SK-N-SH (cell line): ENCODE data around the gene MAST1. TPM values are rescaled to one million over a fixed set of nuclear protein-coding genes. Genes with fewer than 3 reads are reported as not detected.

ENCODE experiments used
- CTCF ChIA-PET: fragments of 300-600, 350-600 bp; formaldehyde crosslinking; extraction: SDS; loops from one replicate; lab custom pipeline; 2021; lab: Yijun Ruan, JAX
- POLR2A ChIA-PET: fragments of 350-600 bp; sonication (Branson Sonifier 250); formaldehyde crosslinking; extraction: SDS; loops from one replicate; lab custom pipeline; 2020; ENCODE audit warnings: antibody characterized with exemption, inconsistent platforms; lab: Yijun Ruan, JAX
- DNase-seq: peaks from one replicate; pipeline ENCODE4 v3.0.0; 2012
- H2AFZ ChIP-seq: fragments of 200-600 bp; sonication (generic); 2 replicates; pipeline ENCODE4 v1.8.1; 2016; ENCODE audit warnings: antibody characterized with exemption, mild to moderate bottlenecking, low read depth
- H3F3A ChIP-seq: fragments of 200-600 bp; sonication (generic); replicated peaks from 2 replicates; pipeline ENCODE3; 2016; ENCODE audit warnings: antibody characterized with exemption, mild to moderate bottlenecking; ENCODE audit not compliant: insufficient read depth
- H3K27ac ChIP-seq, 2 experiments: fragments of 200-500 bp in 1 of 2; fragments of 200-600 bp in 1 of 2; sonication (Bioruptor generic) in 1 of 2; sonication (generic), shearing (Covaris generic) in 1 of 2; 2 replicates each; pipeline versions ENCODE4 v1.5.1 to v1.6.1; 2014 to 2016; ENCODE audit warnings: low read depth in 2 of 2, inconsistent platforms in 1 of 2, low read length in 1 of 2, mild to moderate bottlenecking in 1 of 2, mixed read lengths in 1 of 2
- H3K27me3 ChIP-seq: fragments of 200-600 bp; sonication (generic), shearing (Covaris generic); 2 replicates; pipeline ENCODE4 v1.6.1; 2016; ENCODE audit warnings: mixed run types; ENCODE audit not compliant: insufficient read depth
- H3K36me3 ChIP-seq, 2 experiments: fragments of 200-500 bp in 1 of 2; fragments of 200-600 bp in 1 of 2; sonication (Bioruptor generic) in 1 of 2; sonication (generic) in 1 of 2; replicated peaks in 1 of 2; 2 replicates each; pipeline versions ENCODE3 to v1.5.1; 2014 to 2016; ENCODE audit warnings: low read length in 1 of 2, mild to moderate bottlenecking in 1 of 2; ENCODE audit not compliant: insufficient read depth in 2 of 2, control insufficient read depth in 1 of 2
- H3K4me1 ChIP-seq, 2 experiments: fragments of 200-500 bp in 1 of 2; fragments of 200-600 bp in 1 of 2; sonication (Bioruptor generic) in 1 of 2; sonication (generic), shearing (Covaris generic) in 1 of 2; 2 replicates each; pipeline versions ENCODE4 v1.5.1 to v1.6.1; 2014 to 2016; ENCODE audit warnings: low read depth in 1 of 2, low read length in 1 of 2, mixed run types in 1 of 2; ENCODE audit not compliant: insufficient read depth in 2 of 2, control insufficient read depth in 1 of 2
- H3K4me2 ChIP-seq: fragments of 200-600 bp; sonication (generic), shearing (Covaris generic); 2 replicates; pipeline ENCODE4 v1.6.1; 2017; ENCODE audit warnings: mixed run types
- H3K4me3 ChIP-seq, 2 experiments: fragments of 200-500 bp in 1 of 2; fragments of 200-600 bp in 1 of 2; sonication (Bioruptor generic) in 1 of 2; sonication (generic), shearing (Covaris generic) in 1 of 2; 2 replicates each; pipeline versions ENCODE4 v1.5.1 to v1.8.1; 2014 to 2016; ENCODE audit warnings: low read depth in 2 of 2, inconsistent platforms in 1 of 2, low read length in 1 of 2, mild to moderate bottlenecking in 1 of 2, mixed read lengths in 1 of 2, moderate library complexity in 1 of 2
- H3K79me2 ChIP-seq: fragments of 200-600 bp; sonication (generic); 2 replicates; pipeline ENCODE4 v1.8.1; 2017; ENCODE audit warnings: mild to moderate bottlenecking; ENCODE audit not compliant: insufficient read depth
- H3K9ac ChIP-seq: fragments of 200-600 bp; sonication (generic); 2 replicates; pipeline ENCODE4 v1.6.1; 2017; ENCODE audit warnings: mixed run types
- H3K9me2 ChIP-seq: fragments of 200-600 bp; sonication (generic); 2 replicates; pipeline ENCODE4 v1.6.1; 2017; ENCODE audit warnings: mixed run types
- H3K9me3 ChIP-seq: fragments of 200-600 bp; sonication (generic); 2 replicates; pipeline ENCODE4 v1.6.1; 2017; ENCODE audit warnings: mixed run types, mild to moderate bottlenecking, moderate library complexity
- H4K20me1 ChIP-seq: fragments of 200-600 bp; sonication (generic); 2 replicates; pipeline ENCODE4 v1.6.1; 2017; ENCODE audit warnings: mild to moderate bottlenecking, mixed run types; ENCODE audit not compliant: insufficient read depth
- ELF1 ChIP-seq: IDR thresholded peaks from 2 replicates; pipeline ENCODE4 v1.4.0; 2012
- EP300 ChIP-seq, 2 experiments: IDR thresholded peaks; 2 replicates each; pipeline versions ENCODE4 v1.4.0 to v1.6.1; 2012; ENCODE audit warnings: borderline replicate concordance in 1 of 2, low read depth in 1 of 2, low read length in 1 of 2
- FOSL2 ChIP-seq: IDR thresholded peaks from 2 replicates; pipeline ENCODE4 v1.4.0; 2012; ENCODE audit warnings: low read depth, mild to moderate bottlenecking, moderate library complexity, borderline replicate concordance
- GATA2 ChIP-seq: sonication (generic); formaldehyde crosslinking; IDR thresholded peaks from 2 replicates; pipeline ENCODE4 v1.5.0; 2020; ENCODE audit warnings: mild to moderate bottlenecking, missing genetic modification reagents
- IRF3 ChIP-seq: fragments of 150-350 bp; IDR thresholded peaks from 2 replicates; pipeline ENCODE4 v1.6.1; 2016; ENCODE audit warnings: mild to moderate bottlenecking, low read depth, low read length
- JUND ChIP-seq: IDR thresholded peaks from 2 replicates; pipeline ENCODE4 v1.4.0; 2012
- MEF2A ChIP-seq: IDR thresholded peaks from 2 replicates; pipeline ENCODE4 v1.4.0; 2012; ENCODE audit warnings: low read depth, borderline replicate concordance
- MXI1 ChIP-seq: IDR thresholded peaks from 2 replicates; pipeline ENCODE4 v1.6.1; 2012; ENCODE audit warnings: mild to moderate bottlenecking, low read depth, low read length, improper control_type of control experiment
- POLR2AphosphoS5 ChIP-seq: IDR thresholded peaks from 2 replicates; pipeline ENCODE4 v1.6.1; 2012; ENCODE audit warnings: low read depth, low read length
- RCOR1 ChIP-seq: fragments of 150-350 bp; IDR thresholded peaks from 2 replicates; pipeline ENCODE4 v1.6.1; 2017; ENCODE audit warnings: antibody characterized with exemption, low read length
- REST ChIP-seq: IDR thresholded peaks from 2 replicates; pipeline ENCODE4 v1.6.1; 2012; ENCODE audit warnings: mild to moderate bottlenecking, low read depth, low read length, moderate library complexity
- TAF1 ChIP-seq: IDR thresholded peaks from 2 replicates; pipeline ENCODE4 v1.6.1; 2012; ENCODE audit warnings: low read depth, mild to moderate bottlenecking, low read length, moderate library complexity, borderline replicate concordance
- TEAD4 ChIP-seq: IDR thresholded peaks from 2 replicates; pipeline ENCODE4 v1.4.0; 2012; ENCODE audit warnings: mild to moderate bottlenecking, borderline replicate concordance; ENCODE audit not compliant: insufficient read depth
- USF1 ChIP-seq: IDR thresholded peaks from 2 replicates; pipeline ENCODE4 v1.4.0; 2012; ENCODE audit warnings: low read depth, borderline replicate concordance
- USF2 ChIP-seq: fragments of 150-350 bp; IDR thresholded peaks from 2 replicates; pipeline ENCODE4 v1.6.1; 2017; ENCODE audit warnings: antibody characterized with exemption, low read length, low read depth, borderline replicate concordance
- YY1 ChIP-seq: IDR thresholded peaks from 2 replicates; pipeline ENCODE4 v1.4.0; 2012; ENCODE audit warnings: low read depth, mild to moderate bottlenecking
- WGBS: methylation state at CpG from one replicate; pipeline ENCODE4 v1.1.6; 2017; ENCODE audit warnings: low lambda C conversion rate; 5-methylcytosine and 5-hydroxymethylcytosine counted together
- polyA plus RNA-seq, 3 experiments: library from polyadenylated mRNA; depleted of rRNA; stranded (reverse); fragments of >200 nt; gene quantifications; 2 replicates each; pipeline ENCODE4 v1.2.3, GENCODE V29; 2012
- TF ChIP-seq, protein P1 (sequence below): IDR thresholded peaks from 2 replicates; pipeline ENCODE4 v1.4.0; 2012; ENCODE audit warnings: low read depth

MAST1 gene
- polyA plus RNA-seq, 1 of the 3 experiments (the other 2 are of a cell fraction) = 9.7 TPM

DNA sequence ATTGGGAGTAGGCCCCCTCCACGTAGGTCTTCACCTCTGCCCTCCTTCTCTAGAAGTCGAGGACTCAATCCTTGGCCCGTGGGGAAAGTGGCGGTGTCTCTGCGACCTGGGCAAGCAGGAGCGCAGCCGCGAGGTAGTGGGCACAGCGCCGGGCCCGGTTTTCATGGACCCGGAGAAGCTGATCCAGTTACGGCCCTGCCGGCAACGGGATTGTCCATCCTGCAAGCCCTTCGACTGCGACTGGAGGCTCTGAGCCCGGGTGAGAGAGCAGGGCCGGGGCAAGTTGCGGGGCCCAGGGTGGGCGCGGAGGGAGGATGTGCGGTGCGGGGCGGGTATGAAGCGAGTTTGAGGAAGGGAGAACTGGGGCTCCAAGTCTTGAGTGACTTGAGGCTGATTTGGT is 34.3 kb upstream of the MAST1 start:
- H3K9me3 ChIP-seq = no peaks in the 10 kb centered on the region
- 95% methylated on average over 25 of the region's 26 CpGs for WGBS
- peaks cover 19% of the 10 kb centered on the region for H3K79me2 ChIP-seq
- no peak overlapping the region for H3K27ac ChIP-seq
- no peaks in the 10 kb centered on the region for H4K20me1 ChIP-seq
- peaks cover 4 to 8% of the 10 kb centered on the region in 2 experiments for H3K36me3 ChIP-seq
- H3K27me3 ChIP-seq = no peaks in the 10 kb centered on the region
- POLR2A ChIA-PET = interaction anchor here (0.5 kb wide), 1 partner anchor 8 kb away, joined by 3 read pairs; no protein-coding TSS in a partner anchor
- H3F3A ChIP-seq = peaks cover 5% of the 10 kb centered on the region
- no peak overlapping the region for H3K4me3 ChIP-seq
- no peaks in the 10 kb centered on the region for H3K9me2 ChIP-seq
- DNase-seq = no peak
- H3K9ac ChIP-seq = no peak overlapping the region
- TF ChIP-seq RCOR1 (no peak), EP300 (IDR thresholded peaks at IDR 0.05; ENCODE audit: borderline replicate concordance in 1 of 2, low read depth in 1 of 2, low read length in 1 of 2) (no peak), GATA2 (CRISPR knock-in tag) (no peak)
- H3K4me1 ChIP-seq = peaks cover 8 to 29% of the 10 kb centered on the region in 2 experiments; a peak in 1 of 4 replicates
- CTCF ChIA-PET = interaction anchor here (14.3 to 17.1 kb wide), 2 partner anchors 26 to 41 kb away, joined by 321 to 447 read pairs; partner anchors contain the start of gene HOOK2
- no peak overlapping the region for H2AFZ ChIP-seq
- H3K4me2 ChIP-seq = no peak overlapping the region

DNA sequence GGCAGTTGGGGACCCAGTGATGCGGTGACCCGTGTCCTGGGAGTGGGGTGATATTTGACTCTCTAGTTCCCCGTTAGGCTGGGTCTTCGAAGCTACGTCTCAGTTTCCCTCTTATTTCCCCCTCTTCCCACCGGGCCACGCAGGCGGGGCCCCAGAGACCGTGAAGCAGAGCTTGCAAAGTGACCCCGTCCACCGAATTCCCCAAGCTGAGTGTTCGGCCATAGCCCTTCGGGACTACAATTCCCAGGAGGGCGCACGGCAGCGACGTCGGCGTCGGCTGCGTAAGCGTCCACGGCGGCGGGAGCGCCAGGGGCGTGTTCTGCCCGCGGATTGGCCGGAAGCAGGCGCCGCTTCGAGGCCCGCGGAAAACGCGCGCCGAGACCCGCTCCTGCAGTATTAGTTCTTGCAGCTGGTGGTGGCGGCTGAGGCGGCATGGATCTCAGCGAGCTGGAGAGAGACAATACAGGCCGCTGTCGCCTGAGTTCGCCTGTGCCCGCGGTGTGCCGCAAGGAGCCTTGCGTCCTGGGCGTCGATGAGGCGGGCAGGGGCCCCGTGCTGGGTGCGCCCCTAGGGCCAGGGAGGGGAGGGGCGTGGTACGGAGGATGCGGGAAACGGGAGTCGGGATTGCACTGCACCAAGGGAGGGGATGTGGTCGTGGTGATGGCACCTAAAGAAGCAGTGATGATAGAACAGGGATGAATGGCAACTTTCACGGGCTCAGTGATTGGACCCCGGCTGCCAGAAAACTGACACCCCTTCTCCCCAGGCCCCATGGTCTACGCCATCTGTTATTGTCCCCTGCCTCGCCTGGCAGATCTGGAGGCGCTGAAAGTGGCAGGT is 31.9 kb upstream of the MAST1 start, which contains the start of gene RNASEH2A:
RNASEH2A (plus strand) TSS at position 343 of the 840 bp plus-strand sequence; CDS start at position 433, 90 bp downstream.
- Histone ChIP-seq H3K27me3 (no peaks in the 10 kb centered on the region), H3K36me3 (peaks cover 0 to 6% of the 10 kb centered on the region in 2 experiments), H3K9me3 (no peaks in the 10 kb centered on the region), H3K4me3 (peak within 1 kb of the TSS; percentile 68 to 75), H3K4me2 (peak within 1 kb of the TSS; percentile 93), H3K27ac (peak within 1 kb of the TSS in 1 of 2 experiments; percentile 64; a peak in 2 of 4 replicates), H3K79me2 (peaks cover 11% of the 10 kb centered on the region), H3F3A (peaks cover 4% of the 10 kb centered on the region), H2AFZ (peak within 1 kb of the TSS; percentile 99), H3K4me1 (peaks cover 4 to 18% of the 10 kb centered on the region in 2 experiments; a peak in 1 of 4 replicates), H3K9ac (peak within 1 kb of the TSS; percentile 78), H4K20me1 (no peaks in the 10 kb centered on the region), H3K9me2 (no peaks in the 10 kb centered on the region)
- POLR2A ChIA-PET = interaction anchor here (0.6 to 1.4 kb wide), 7 partner anchors 10 to 67 kb away, joined by 3 to 6 read pairs (median 3); partner anchors contain the start of gene JUNB
- WGBS = 5% methylated on average over 60 of the region's 66 CpGs
- CTCF ChIA-PET = interaction anchor here (0.9 to 2.4 kb wide), 9 partner anchors 10 to 84 kb away, joined by 3 to 13 read pairs (median 4); partner anchors contain the start of genes GCDH and RTBDN
- DNase-seq = peak; percentile 95
- TF ChIP-seq MXI1 (peak; percentile 95), TEAD4 (no peak), ELF1 (peak; percentile 56; the same call in 1 of the 2 replicates), USF2 (no peak), JUND (no peak), MEF2A (no peak), YY1 (peak; percentile 82), FOSL2 (no peak), POLR2AphosphoS5 (peak; percentile 67), TAF1 (peak; percentile 61; the same call in 1 of the 2 replicates), IRF3 (no peak), REST (no peak), USF1 (no peak)
- TF ChIP-seq, protein P1, sequence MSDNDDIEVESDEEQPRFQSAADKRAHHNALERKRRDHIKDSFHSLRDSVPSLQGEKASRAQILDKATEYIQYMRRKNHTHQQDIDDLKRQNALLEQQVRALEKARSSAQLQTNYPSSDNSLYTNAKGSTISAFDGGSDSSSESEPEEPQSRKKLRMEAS = peak; percentile 79; the same call in 1 of the 2 replicates
